Neural cell (in vitro differentiated cells): Measurements from ENCODE around the gene AP4S1.

ENCODE experiments used
- CTCF ChIP-seq: fragments of 450-650 bp; IDR thresholded peaks from 2 replicates; pipeline ENCODE4 v1.5.1; 2014; ENCODE audit warnings: antibody characterized with exemption, mild to moderate bottlenecking, moderate library complexity; ENCODE audit not compliant: poor library complexity, severe bottlenecking
- EP300 ChIP-seq: fragments of 450-650 bp; conservative IDR thresholded peaks from 2 replicates; pipeline ENCODE4 v1.6.1; 2014; ENCODE audit warnings: antibody characterized with exemption, mild to moderate bottlenecking, moderate library complexity; ENCODE audit not compliant: poor library complexity, severe bottlenecking
- EZH2 ChIP-seq: fragments of 200-600, 300-800 bp; shearing (Covaris generic), sonication (generic); IDR thresholded peaks from 2 replicates; pipeline ENCODE4 v1.6.1; 2014; ENCODE audit warnings: antibody characterized with exemption, low read length, borderline replicate concordance, mild to moderate bottlenecking; ENCODE audit not compliant: insufficient read depth, poor library complexity, severe bottlenecking
- RAD21 ChIP-seq: fragments of 450-650 bp; conservative IDR thresholded peaks from 2 replicates; pipeline ENCODE4 v1.6.1; 2014; ENCODE audit warnings: antibody characterized with exemption, mild to moderate bottlenecking, moderate library complexity

- TF ChIP-seq CTCF = no peak
- no peak for TF ChIP-seq RAD21
- TF ChIP-seq EZH2 = no peak
- no peak for TF ChIP-seq EP300
Measured at GRCh38 chr14:31126680-31127079, 101.2 kb downstream of the AP4S1 start.
